ENCODE data around the gene PPP2R2D.

DNA sequence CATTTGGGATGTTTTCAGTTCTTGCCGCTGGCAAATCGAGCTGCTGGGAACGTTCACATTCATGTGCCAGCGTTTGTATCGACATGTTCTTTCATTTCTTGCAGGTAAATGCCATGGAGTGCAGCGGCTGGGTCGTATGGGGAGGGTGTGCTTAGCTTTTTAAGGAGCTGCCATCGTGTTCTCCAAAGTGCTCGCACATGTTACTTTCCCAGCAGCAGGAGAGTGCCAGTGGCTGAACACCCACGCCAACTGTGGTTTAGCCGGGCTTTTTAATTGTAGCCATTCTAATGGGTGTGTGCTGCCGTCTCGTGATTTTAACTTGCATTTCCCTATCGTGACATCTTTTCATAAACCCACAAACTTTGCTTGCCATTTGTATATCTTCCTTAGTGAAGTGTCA lies 92.5 kb downstream of the PPP2R2D start:
- TF ChIP-seq, protein P1, sequence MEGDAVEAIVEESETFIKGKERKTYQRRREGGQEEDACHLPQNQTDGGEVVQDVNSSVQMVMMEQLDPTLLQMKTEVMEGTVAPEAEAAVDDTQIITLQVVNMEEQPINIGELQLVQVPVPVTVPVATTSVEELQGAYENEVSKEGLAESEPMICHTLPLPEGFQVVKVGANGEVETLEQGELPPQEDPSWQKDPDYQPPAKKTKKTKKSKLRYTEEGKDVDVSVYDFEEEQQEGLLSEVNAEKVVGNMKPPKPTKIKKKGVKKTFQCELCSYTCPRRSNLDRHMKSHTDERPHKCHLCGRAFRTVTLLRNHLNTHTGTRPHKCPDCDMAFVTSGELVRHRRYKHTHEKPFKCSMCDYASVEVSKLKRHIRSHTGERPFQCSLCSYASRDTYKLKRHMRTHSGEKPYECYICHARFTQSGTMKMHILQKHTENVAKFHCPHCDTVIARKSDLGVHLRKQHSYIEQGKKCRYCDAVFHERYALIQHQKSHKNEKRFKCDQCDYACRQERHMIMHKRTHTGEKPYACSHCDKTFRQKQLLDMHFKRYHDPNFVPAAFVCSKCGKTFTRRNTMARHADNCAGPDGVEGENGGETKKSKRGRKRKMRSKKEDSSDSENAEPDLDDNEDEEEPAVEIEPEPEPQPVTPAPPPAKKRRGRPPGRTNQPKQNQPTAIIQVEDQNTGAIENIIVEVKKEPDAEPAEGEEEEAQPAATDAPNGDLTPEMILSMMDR (IDR thresholded peaks at IDR 0.05): no peak
- TF ChIP-seq EP300 (IDR thresholded peaks at IDR 0.05; ENCODE audit: low read depth): no peak
- TF ChIP-seq POLR2AphosphoS5 (IDR thresholded peaks at IDR 0.05): no peak

All from transverse colon (tissue), 4 donors.